Spleen (tissue), 11 donors: ENCODE results near the gene CDC37. TPM values are rescaled to one million over a fixed set of nuclear protein-coding genes. Genes with fewer than 3 reads are reported as not detected.

Source experiments
- DNase-seq: peaks from one replicate; pipeline ENCODE4 v3.0.0-alpha.2; 2020
- H3K27ac ChIP-seq, 8 donors: fragments of 200-600 bp; sonication (generic) in 7 of 8; 1 replicate in 4 of 8; 2 replicates in 4 of 8; pipeline versions ENCODE4 v1.5.0 to v1.8.0; 2016 to 2021; ENCODE audit warnings: inconsistent platforms in 4 of 8, mild to moderate bottlenecking in 4 of 8, moderate library complexity in 1 of 8
- H3K27me3 ChIP-seq, 7 donors: fragments of 200-600 bp; sonication (generic) in 6 of 7; replicated peaks in 1 of 7; 1 replicate in 4 of 7; 2 replicates in 3 of 7; pipeline versions ENCODE4 v1.5.0 to v1.8.0; 2016 to 2021; ENCODE audit warnings: inconsistent platforms in 3 of 7, mild to moderate bottlenecking in 1 of 7
- H3K36me3 ChIP-seq, 6 donors: fragments of 200-600 bp; sonication (generic) in 5 of 6; 1 replicate in 4 of 6; 2 replicates in 2 of 6; pipeline versions ENCODE4 v1.5.0 to v1.8.0; 2016 to 2021; ENCODE audit warnings: inconsistent platforms in 2 of 6
- H3K4me1 ChIP-seq, 6 donors: fragments of 200-600 bp; sonication (generic) in 5 of 6; 1 replicate in 3 of 6; 2 replicates in 3 of 6; pipeline versions ENCODE4 v1.5.0 to v1.8.0; 2016 to 2021; ENCODE audit warnings: inconsistent platforms in 3 of 6
- H3K4me3 ChIP-seq, 8 donors: fragments of 200-600 bp; sonication (generic) in 7 of 8; 1 replicate in 4 of 8; 2 replicates in 4 of 8; pipeline versions ENCODE4 v1.5.0 to v1.8.0; 2016 to 2021; ENCODE audit warnings: inconsistent platforms in 4 of 8, mild to moderate bottlenecking in 4 of 8, moderate library complexity in 2 of 8
- H3K9me3 ChIP-seq, 8 donors: fragments of 200-600 bp; sonication (generic) in 7 of 8; 1 replicate in 4 of 8; 2 replicates in 4 of 8; pipeline versions ENCODE4 v1.5.0 to v1.8.0; 2016 to 2021; ENCODE audit warnings: inconsistent platforms in 4 of 8
- CTCF ChIP-seq, 11 experiments: fragments of 200-600 bp in 7 of 11; fragments of 450-650 bp in 4 of 11; sonication (generic) in 4 of 11; IDR thresholded peaks in 8 of 11; conservative IDR thresholded peaks in 3 of 11; 1 replicate in 7 of 11; 2 replicates in 4 of 11; pipeline versions ENCODE4 v1.4.0 to v1.8.0; 2016 to 2021; ENCODE audit warnings: antibody characterized with exemption in 11 of 11, inconsistent platforms in 4 of 11, mild to moderate bottlenecking in 1 of 11
- POLR2A ChIP-seq, 3 donors: fragments of 450-650 bp; IDR thresholded peaks; one replicate each; pipeline ENCODE4 v1.5.1; 2017; ENCODE audit warnings: antibody characterized with exemption in 3 of 3, mild to moderate bottlenecking in 1 of 3
- POLR2AphosphoS5 ChIP-seq, 3 donors: sonication (generic); formaldehyde crosslinking; IDR thresholded peaks; one replicate each; pipeline ENCODE4 v1.5.1; 2017; ENCODE audit warnings: antibody characterized with exemption in 3 of 3
- WGBS, 5 donors: extraction: QIAGEN DNeasy Blood & Tissue Kit in 3 of 5; methylation state at CpG; one replicate each; pipeline versions ENCODE4 v1.1.5 to v1.1.7; 2013 to 2018; 5-methylcytosine and 5-hydroxymethylcytosine counted together
- intact Hi-C: fragments of 100-400 bp; cut with DNase I; formaldehyde crosslinking; loops from one replicate; pipeline ENCODE4 v1.15.0; 2023; ENCODE audit warnings: low total_unique reads
- polyA plus RNA-seq, 3 donors: library from polyadenylated mRNA; stranded (reverse); fragments of 200-250 nt; gene quantifications; one replicate each; pipeline ENCODE4 v1.2.1, GENCODE V29; 2013
- total RNA-seq, 7 donors: library from RNA; depleted of rRNA in 3 of 7; stranded (reverse); fragments of >200 nt in 3 of 7; fragmentation: NEBNext Ultra II Directional in 4 of 7; extraction: Animal tissue kit (Norgen Biotek cat#: 25700) in 4 of 7; gene quantifications; one replicate each; pipeline versions ENCODE4 v1.1.0 to v1.2.1, GENCODE V29; 2016 to 2021
- donor health status: healthy with polysubstance abuse.
- donor health status: DM: no; HTN: no; CAD: no; lungs with moderate emphysema.
- donor health status: DM: no; HTN: no; CAD: no.
- donor health status: Bipolar disorder and iron deficiency.
- donor health status: healthy.
- donor health status: DM: no; HTN: no; CAD: no.
- donor health status: DM: yes; HTN: yes; CAD: no.

Gene CDC37
- total and polyA plus RNA-seq, 10 donors, result 131 to 387 (median 160) TPM

- Histone ChIP-seq H3K27ac (no peak overlapping the region), H3K9me3 (no peaks in the 10 kb centered on the region), H3K4me3 (no peak overlapping the region), H3K4me1 (peaks cover 9 to 53% (median 24%) of the 10 kb centered on the region in 6 donors), H3K27me3 (no peaks in the 10 kb centered on the region), H3K36me3 (peaks cover 0 to 98% (median 56%) of the 10 kb centered on the region in 6 donors)
- no peak for TF ChIP-seq POLR2A (IDR thresholded peaks at IDR 0.05)
- TF ChIP-seq POLR2AphosphoS5 (IDR thresholded peaks at IDR 0.05), result peak in 1 of 3 donors; percentile 20
- TF ChIP-seq CTCF (IDR thresholded peaks at IDR 0.05 in 8 of 11, conservative IDR thresholded peaks at IDR 0.05 in 3 of 11), result no peak
- 90 to 96% (median 95%) methylated on average over 26 of the region's 26 CpGs for WGBS, 5 donors
- DNase-seq, result no peak
- intact Hi-C loops, result no loop called here
Measured at GRCh38 chr19:10395436-10395835, 7.9 kb downstream of the CDC37 start.

DNA sequence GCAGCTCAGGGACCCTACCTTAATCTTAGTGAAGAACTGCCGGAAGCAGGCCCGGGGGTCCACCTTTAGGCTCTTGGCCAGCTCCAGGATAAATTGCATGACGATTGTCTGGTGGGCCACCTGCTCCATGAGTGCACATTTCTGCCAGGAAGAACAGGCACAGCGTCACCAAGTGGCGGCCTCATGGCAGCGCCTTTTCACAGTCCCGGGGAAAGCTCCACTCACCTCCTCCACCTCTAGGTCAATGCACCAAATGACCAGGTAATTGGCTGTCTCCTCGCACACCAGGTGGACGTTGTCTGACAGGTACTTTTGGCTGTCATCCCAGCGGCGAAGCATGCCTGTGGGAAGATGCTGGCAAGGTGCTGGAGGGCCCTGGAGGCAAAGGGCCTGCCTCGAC, 8.3 kb downstream of the CDC37 start:
- Histone ChIP-seq H3K27ac (no peak overlapping the region), H3K4me3 (no peak overlapping the region), H3K4me1 (peaks cover 8 to 53% (median 20%) of the 10 kb centered on the region in 6 donors), H3K36me3 (peaks cover 0 to 98% (median 56%) of the 10 kb centered on the region in 6 donors), H3K9me3 (no peaks in the 10 kb centered on the region), H3K27me3 (no peaks in the 10 kb centered on the region)
- 89 to 97% (median 94%) methylated on average over 9 to 12 of the region's 12 CpGs for WGBS, 5 donors
- intact Hi-C loops, result no loop called here
- no peak for DNase-seq
- TF ChIP-seq POLR2A (IDR thresholded peaks at IDR 0.05) (no peak), CTCF (IDR thresholded peaks at IDR 0.05 in 8 of 11, conservative IDR thresholded peaks at IDR 0.05 in 3 of 11) (no peak), POLR2AphosphoS5 (IDR thresholded peaks at IDR 0.05) (no peak)

DNA sequence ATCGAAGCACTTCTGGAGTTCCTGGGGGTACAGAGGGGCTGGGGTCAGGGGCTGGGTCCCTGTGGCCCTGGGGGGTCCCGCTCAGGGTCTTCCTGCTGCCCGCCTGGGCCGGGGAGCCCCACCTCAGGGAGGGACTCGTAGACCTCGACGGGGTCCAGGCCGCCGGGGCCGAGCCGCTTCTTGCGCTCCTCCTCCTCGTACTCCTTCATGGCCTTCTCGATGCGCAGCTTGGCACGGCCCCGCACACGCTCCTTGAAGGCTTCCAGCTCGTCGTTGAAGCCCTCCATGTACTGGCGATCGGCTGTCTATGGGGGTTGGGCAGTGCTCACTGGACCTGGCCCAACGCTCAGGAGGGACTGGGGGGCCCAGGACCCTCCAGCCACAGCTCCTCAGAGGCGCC, 10.2 kb downstream of the CDC37 start:
- Histone ChIP-seq H3K4me3 (no peak overlapping the region), H3K27me3 (no peaks in the 10 kb centered on the region), H3K4me1 (peaks cover 0 to 52% (median 16%) of the 10 kb centered on the region in 6 donors), H3K36me3 (peaks cover 0 to 80% (median 56%) of the 10 kb centered on the region in 6 donors), H3K9me3 (no peaks in the 10 kb centered on the region), H3K27ac (no peak overlapping the region)
- no peak for TF ChIP-seq POLR2A (IDR thresholded peaks at IDR 0.05)
- no peak for TF ChIP-seq CTCF (IDR thresholded peaks at IDR 0.05 in 8 of 11, conservative IDR thresholded peaks at IDR 0.05 in 3 of 11)
- peak in 1 of 3 donors; percentile 27 for TF ChIP-seq POLR2AphosphoS5 (IDR thresholded peaks at IDR 0.05)
- intact Hi-C loops, result no loop called here
- WGBS, 5 donors, result 92 to 95% (median 93%) methylated on average over 22 to 24 of the region's 24 CpGs
- no peak for DNase-seq

DNA sequence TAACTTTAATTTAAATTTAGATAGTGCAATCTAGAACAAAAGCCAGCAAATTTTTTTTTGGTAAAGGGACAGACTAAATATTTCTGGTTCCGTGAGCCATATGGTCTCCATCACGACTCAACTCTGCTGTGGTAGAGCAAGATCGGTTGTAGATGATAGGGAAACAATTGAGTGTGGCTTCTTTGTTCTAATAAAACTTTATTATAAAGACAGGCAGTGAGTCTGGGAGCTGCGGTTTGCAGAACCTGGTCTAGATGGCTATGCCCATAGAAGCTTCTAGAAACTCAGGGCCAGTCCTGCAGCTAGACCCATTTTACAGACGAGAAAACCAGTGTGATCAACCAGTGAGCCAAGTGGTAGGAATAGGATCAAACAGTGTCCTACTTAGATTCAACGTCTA, 11.2 kb downstream of the CDC37 start:
- H3K27me3 ChIP-seq, result no peaks in the 10 kb centered on the region
- 84 to 95% (median 88%) methylated on average over 6 of the region's 6 CpGs for WGBS, 5 donors
- no peak overlapping the region for H3K4me3 ChIP-seq
- H3K4me1 ChIP-seq, result peaks cover 0 to 42% (median 10%) of the 10 kb centered on the region in 6 donors
- no peak overlapping the region for H3K27ac ChIP-seq
- H3K36me3 ChIP-seq, result peaks cover 0 to 71% (median 56%) of the 10 kb centered on the region in 6 donors
- TF ChIP-seq CTCF (IDR thresholded peaks at IDR 0.05 in 8 of 11, conservative IDR thresholded peaks at IDR 0.05 in 3 of 11) (no peak), POLR2AphosphoS5 (IDR thresholded peaks at IDR 0.05) (no peak), POLR2A (IDR thresholded peaks at IDR 0.05) (no peak)
- no peaks in the 10 kb centered on the region for H3K9me3 ChIP-seq
- DNase-seq, result no peak
- intact Hi-C loops, result no loop called here
